HG02642 (cell line): ENCODE results near the gene ATG7.
"Not testable (repeated sequence)": the region's sequence is repeated elsewhere in the genome, so short reads cannot be mapped to it uniquely, and the experiment has no call there.

Experiments
- ATAC-seq: cut with Tn5 transposase; IDR thresholded peaks from one replicate; pipeline ENCODE4 v1.9.1; 2021; ENCODE audit warnings: mild to moderate bottlenecking; ENCODE audit not compliant: unreplicated experiment, poor library complexity

The ATG7 gene

DNA sequence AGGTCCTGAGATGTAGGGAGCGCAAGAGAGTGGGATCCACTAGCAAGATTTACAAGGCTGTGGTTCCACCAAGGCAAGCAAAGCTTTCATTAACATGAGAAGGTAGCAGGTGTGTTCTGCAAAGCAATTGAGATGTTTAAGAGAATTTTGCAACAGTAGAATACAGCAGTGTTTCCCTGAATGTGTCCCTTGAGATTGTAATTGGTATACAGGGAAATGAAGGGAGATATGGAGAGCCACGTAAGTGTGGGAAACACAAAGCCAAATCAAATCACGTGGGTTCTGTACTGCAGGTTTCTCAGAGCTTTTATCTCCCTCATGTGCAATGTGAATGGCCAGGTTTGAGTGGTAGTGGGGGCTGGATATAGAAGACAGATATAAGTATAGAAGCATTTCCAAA, 67.3 kb downstream of the ATG7 start:
- no peak for ATAC-seq

DNA sequence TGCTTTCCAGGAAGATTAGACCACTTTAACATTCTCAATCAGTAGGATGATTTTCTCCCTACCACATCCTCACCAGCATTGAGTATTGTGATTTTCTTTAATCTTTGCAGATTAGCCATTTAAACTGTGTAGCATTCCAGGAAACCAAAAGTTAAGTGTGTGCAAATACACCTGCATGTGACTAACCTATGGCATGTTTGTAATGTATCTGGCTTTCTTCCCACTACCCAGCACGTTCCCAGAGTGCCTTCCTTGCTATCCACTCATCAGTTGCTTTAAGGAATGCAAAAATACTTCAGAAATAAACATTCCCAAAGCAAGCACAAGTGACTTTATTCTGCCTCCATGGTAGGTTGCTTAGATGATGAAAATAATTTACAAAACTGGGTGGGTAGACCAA, 74.2 kb downstream of the ATG7 start:
- ATAC-seq, result no peak

DNA sequence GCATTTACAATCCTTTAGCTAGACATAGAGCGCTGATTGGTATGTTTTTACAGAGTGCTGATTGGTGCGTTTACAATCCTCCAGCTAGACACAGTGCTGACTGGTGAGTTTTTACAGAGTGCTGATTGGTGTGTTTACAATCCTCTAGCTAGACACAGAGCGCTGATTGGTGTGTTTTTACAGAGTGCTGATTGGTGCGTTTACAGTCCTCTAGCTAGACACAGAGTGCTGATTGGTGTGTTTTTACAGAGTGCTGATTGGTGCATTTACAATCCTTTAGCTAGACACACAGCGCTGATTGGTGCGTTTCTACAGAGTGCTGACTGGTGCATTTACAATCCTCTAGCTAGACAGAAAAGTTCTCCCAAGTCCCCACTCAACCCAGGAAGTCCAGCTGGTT, 76.7 kb downstream of the ATG7 start:
- not testable (repeated sequence) for ATAC-seq

DNA sequence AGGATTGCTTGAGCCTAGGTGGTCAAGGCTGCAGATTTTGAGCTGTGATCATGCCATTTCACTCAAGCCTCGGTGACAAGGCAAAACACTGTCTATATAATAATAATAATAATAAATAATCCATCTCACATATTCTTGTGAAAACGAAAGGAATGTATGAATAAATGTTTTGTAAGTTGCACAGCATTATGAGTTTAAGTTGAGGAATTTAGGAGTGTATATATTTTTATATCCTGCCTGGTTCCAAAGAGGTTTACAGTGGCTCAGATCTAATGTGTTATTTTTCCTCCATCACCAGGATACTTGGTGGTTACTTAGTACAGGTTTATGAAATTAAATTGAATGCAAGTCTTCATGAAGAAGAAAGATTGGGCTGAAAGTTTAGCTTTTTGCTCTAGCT, 77.2 kb downstream of the ATG7 start:
- no peak for ATAC-seq

DNA sequence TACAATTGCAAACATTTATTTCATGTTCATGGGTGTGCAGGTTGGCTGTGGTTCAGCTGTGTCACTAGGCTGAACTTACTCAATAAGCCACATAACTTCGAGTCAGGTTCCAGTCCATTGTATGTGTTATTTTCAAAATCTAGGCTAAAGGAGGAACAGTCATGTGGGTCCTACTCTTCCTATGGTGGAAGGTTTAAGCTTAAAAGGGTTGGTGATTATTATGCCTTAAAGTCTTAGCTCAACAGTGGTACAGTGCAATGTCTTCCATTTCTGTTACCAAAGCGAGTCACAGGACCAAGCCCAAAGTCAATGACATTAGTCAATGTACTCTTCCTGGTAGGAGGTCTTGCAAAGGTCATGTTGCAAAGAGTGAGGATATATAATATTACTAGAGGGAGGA, 78.2 kb downstream of the ATG7 start:
- ATAC-seq, result no peak

DNA sequence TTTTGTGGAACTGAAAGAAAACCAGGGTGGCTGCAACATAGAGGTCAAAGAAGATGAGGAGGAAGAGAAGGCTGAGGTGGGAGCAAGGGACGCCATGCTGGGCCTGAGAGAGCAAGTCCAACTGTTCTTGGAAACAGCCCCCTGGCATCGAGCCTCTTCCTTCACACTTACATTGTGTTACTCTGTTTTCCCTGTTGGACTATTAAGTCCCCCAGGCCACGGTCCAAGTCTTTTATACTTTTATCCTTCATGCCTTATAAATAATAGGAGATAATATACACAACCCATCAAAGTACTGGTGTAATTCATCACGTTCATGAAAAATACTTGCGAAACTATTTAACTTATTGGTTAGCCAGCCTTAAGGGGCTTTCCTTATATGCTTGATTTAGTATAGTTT, 79.3 kb downstream of the ATG7 start:
- ATAC-seq, result no peak

DNA sequence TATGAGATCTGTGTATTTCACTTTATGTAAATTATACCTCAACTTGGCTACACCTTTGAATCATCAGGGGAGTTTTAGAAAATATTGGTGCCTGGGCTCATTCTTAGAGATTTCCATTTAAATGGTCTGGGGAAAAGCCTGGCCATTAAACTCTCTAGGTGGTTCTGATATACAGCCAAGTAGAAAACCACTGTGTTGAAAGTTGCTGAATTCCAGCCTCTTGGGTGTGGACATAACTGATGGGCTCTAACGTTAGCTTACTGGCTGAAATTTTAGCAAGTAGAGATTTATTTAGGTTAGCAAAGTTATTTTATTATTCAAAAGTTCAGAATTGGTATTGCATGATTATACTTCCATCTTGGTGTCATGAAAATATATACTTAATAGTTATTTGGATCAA, 84.1 kb downstream of the ATG7 start:
- ATAC-seq, result no peak

DNA sequence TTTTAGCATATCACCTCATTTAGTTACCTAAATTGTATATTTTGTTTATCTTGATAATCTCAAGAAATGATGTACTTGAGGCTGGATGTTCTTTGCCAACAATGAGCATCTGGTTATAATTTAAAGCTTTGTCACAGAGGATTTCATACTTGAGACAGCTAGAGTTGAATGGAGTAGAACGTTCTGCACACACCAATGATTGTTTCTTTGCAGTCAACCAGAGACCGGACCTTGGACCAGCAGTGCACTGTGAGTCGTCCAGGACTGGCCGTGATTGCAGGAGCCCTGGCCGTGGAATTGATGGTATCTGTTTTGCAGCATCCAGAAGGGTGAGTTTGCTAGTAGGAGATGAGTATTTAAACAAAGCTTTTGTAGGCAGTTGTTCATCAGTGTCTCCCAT, 90.4 kb downstream of the ATG7 start:
- ATAC-seq, result no peak

DNA sequence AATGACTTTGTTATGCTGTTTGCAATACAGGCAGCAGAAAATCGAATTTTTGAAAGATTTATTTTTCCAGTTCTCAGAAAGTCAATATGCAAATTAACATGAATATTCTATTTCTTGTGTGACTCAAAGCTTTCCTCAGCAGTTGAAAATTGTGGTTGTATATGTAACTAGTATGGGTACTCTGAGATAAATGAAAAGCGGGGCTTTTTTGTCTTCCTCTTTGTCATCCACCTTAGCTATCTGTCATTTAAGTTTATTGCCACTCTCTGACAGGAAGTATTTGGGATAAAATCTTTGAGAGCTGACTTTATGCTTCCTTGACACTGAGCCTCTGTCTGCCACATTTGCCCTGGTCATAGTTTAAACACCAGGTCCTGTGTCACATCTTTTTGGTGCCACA, 91.5 kb downstream of the ATG7 start:
- no peak for ATAC-seq

DNA sequence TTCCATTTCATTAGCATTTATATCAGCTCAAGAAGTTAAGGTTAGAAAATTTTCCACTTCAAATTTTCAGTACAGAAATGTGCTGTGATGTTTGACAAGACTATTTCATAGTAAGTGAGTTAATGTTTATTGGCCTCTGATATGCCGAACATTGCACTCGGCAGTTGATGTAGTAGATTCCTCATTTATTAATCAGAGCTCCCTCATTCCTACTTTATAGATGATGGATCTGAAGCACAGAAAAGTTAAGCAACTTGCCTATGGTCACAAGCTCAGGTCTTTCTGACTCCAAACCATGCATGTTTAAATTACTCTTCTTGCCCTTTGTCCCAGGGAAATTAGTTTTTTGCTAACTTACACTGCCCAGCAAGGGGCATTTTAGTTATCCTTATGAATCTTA, 92.0 kb downstream of the ATG7 start:
- ATAC-seq, result no peak

DNA sequence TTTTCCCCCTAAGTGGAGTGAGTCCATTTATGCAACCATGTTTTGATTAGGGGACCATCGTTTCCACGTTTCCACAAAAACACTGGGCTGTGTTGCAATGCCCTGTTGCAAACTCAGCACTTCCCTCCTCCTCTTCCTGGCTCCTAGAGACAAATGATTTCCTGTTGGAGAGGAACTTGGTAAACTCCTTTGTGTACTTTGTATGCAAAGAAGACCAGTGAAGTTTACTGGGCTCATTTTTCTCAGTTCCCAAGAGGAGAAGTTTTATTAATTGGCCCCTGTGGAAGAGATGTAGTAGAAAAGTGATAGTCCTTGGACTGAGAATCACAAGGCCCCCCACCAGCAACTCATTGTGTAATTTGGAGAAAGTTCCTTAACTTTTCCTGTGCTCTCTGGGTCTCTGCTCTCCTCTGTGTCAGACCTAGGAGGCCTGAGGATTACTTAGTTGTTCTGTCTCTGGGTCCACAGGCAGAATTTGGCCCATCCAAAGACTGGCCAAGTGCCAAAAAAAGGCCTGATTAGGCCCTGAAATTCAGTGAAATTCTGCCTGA, 95.0 kb downstream of the ATG7 start:
- ATAC-seq, result no peak

DNA sequence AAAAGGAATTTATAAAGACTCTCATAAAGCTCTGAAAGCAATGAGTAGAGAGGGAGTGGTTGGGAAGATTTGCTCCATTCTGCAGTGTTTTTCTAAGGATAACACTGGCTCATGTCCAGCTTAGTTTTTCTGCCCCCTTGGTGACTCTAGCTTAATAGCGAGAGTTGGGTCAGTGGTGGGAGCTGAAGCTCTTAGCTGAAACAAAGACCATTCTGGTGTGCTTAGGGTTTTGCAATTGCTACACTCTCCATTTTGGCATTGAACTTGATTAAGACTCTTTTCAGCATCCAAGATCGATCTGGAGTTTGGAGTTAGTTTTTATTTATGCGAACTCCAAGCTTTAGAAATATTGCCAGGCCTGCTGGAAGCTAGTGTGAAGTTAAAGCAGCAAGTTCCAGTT, 98.0 kb downstream of the ATG7 start:
- ATAC-seq, result no peak

DNA sequence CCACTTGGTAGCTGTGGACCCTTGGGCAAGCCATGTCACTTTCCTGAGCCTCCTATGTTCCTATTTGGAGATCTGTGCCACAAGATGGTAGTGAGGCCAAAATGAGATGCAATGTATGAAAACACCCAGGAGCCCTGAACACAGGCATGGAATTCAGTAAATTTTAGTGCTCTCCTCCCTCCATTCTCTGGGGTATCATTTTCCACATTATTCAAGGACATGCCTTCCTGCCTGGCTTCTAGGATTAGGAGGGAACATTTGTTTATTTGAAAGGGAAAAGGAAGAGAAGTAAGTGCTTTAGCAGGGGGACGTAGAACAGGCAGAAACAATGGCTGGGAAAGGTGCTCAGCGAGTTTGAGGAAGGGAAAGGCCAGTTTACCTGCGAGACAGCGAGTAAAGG, 98.8 kb downstream of the ATG7 start:
- no peak for ATAC-seq

DNA sequence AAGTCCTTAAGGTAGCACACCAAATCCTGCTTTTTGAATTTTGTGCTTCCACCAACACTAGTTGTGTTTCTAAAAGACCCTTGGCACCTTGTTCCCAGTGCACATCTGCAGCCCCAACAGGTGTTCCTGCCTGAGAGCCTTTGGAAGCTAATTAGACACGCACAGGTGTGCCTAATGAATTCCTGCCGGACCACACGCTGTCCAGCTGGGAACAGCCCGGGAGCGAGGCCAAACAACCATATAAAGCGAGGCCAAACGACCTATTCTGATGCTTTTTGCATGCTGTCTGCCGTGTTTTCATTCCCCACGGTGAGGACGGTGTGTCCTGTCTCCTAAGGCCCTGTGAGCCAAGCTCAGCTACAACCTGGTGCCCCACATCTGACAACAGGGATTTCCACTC, 99.5 kb downstream of the ATG7 start:
- ATAC-seq, result no peak

DNA sequence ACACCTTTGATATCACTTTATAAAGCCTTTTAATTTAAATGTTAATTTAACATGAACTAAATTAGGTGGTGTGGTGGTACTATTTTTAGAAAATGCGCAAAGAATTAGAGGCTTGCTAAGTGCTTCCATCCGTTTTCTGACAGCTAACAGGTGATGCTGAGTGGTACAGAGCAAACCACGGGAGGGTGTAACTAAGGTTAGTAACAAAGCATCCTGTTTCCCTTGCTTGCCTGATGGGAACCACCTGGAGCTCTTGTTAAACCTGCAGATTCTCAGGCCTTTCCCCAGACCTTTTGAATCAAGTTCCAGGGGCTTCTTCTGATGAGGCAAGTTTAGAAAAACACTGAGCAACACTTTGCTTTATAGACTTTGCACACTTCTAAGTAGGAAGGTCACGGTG, 101.0 kb downstream of the ATG7 start:
- no peak for ATAC-seq

DNA sequence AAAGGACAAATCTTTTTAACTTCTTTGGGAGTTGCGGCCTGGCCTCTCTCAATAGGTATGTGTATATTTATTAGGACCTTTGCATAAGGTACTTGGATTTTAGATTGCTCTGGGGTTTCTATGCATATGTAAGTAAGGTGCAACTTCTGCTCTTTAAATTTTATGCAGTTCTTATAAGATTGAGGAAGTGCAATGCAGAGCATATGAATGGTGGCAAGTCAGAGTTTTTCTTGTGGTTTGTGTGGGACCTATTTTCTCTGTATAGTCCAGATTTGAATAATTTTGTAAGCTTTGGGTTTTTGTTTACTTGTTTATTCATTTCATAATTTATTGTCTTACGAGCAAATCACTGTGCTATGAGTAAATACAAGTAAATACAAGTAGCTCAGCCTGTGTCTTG, 101.5 kb downstream of the ATG7 start:
- no peak for ATAC-seq

DNA sequence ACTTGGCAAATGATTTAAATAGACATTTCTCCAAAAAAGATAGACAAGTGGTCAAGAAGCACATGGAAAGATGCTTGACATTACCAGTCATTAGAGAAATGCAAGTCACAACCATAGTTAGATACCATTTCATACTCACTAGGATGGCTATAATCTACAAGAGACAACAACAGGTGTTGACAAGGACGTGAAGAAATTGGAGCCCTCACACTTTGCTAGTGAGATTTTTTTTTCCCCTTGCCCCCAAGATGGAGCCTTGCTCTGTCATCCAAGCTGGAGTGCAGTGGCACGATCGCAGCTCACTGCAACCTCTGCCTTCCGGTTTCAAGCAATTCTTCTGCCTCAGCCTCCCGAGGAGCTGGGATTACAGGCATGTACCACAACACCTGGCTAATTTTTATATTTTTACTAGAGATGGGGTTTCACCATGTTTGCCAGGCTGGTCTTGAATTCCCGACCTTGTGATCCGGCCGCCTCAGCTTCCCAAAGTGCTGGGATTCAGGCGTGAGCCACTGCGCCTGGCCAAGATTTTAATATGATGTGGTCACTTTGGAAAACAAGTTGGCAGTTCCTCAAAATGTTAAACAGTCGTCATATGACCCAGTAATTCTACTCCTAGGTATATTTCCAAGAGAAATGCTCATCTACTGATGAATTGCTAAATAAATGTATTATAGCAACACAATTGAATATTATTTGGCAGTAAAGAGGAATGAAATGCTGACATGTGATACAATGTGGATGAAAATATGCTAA, 103.3 kb downstream of the ATG7 start:
- ATAC-seq, result no peak

DNA sequence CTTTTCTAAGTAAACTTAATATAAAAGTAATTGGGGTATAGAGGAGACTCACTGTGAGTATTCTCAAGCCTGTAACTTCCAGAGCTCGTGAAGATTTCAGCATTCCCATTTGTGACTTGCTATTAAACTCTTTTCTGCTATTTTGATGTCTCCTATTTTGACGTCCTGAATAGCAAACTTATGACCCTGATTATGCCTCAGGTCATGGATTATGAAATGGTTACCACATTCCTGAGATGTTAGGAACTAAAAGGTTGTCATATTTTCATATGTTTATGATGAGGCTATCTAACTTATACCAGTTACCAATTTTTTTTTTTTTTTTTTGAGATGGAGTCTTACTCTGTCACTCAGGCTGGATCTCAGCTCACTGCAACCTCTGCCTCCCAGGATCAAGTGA, 105.5 kb downstream of the ATG7 start:
- ATAC-seq, result no peak

DNA sequence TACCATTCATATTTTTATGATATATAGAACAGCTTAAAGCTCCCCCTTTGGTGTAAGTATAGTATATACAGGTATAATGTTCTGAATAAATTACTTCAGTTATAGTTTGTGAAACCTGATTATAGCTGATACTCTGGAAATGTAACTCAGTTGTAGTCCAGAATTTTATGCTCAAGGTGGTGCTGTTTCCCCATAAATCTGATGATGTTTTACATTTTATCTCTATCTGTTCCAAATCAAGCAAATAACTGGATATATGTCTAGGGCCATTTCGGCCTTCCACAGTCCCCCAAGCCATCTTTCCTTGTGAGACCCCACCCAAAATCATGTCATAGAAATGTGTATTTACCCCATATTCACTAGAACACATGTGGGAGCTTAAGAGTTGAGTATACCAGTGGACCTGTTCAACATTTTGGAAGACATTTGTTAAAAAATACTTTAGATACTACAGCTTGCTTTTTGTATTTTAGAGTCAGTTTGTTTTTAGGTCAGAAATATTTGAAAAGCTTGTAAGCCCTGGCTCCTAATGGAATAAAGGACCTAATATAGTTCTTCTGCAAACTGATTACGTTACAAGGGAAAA, 107.1 kb downstream of the ATG7 start:
- ATAC-seq, result no peak

DNA sequence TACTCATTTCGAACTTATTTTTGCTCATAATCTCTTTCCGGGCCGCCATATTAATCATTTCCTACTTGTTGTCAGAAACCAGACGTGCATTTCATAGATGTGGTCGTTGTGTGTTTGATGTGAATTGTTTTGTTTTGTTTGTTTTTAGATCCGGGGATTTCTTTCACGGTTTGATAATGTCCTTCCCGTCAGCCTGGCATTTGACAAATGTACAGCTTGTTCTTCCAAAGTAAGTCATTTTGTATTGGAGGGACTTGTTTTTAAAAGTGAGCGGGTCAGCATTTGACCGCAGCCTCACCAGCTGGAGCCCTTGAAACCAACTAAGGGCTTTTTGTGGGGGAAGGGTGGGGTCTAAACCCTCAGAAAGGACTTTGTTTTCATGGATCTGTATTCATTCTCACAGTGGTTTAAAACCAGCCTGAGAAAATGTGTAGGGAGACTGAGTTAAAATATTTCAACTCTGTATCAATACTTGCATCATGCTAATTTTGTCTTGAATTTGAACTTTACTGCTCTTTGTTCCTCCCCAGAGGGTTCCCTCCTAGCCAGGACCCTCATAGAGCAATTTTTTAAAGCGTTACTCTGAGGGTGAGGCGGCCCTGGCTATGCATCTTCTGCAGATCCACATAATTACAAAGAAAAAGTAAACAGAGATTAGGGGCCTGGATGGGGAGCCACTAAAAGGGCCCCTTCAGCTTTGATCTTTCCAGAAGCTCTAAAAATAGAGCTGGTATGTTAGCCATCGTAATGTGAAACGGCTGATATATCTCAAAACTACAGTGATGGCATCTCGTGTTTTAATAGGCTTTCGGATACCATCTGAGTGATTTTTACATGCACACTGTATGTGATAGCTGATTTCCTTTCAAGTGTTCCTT, 107.9 kb downstream of the ATG7 start:
- ATAC-seq, result no peak

DNA sequence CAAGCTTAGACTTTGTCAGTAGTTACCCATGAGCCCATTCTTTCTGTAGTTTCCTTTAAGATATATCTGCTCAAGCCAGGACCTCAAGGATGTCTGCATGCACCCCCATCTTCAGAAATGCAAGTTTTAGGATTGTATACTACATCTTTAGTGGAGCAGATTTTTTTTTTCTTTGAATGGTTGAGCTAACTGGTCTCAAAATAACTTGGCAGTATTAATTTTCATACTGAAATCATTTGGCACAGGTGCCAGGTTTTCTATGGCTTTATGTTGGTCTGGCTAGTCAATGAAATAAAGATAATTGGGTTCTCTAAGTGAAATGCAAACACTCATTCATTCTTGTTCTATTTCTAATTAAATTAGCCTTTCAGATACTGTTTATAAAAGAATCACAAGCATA, 108.9 kb downstream of the ATG7 start:
- no peak for ATAC-seq
